K562 (cell line): ENCODE data around the gene TDRD9. TPM values are rescaled to one million over a fixed set of nuclear protein-coding genes. Genes with fewer than 3 reads are reported as not detected.

ENCODE experiments used
- ATAC-seq: fragments of 200-7000 bp; cut with Tn5 transposase; 3 replicates; pipeline ENCODE4 v1.9.1; 2020; ENCODE audit warnings: moderate library complexity
- BruUV-seq: library from RNA; stranded (reverse); fragments of 400-500 nt; replicated peaks from 2 replicates; lab custom pipeline; 2021; lab: Mats Ljungman, UMichigan
- CTCF ChIA-PET: fragments of 300-600 bp; formaldehyde crosslinking; extraction: SDS; loops from one replicate; lab custom pipeline; 2021; ENCODE audit warnings: low intra/inter-chr PET ratio; lab: Yijun Ruan, JAX
- POLR2A ChIA-PET: fragments of 300-600, 350-650 bp; sonication (Branson Sonifier 250); formaldehyde crosslinking; extraction: SDS; loops from one replicate; lab custom pipeline; 2021; ENCODE audit warnings: antibody characterized with exemption, inconsistent platforms; lab: Yijun Ruan, JAX
- DNase-seq, 4 experiments: peaks; one replicate each; pipeline versions ENCODE4 v3.0.0 to v3.0.0-alpha.2; 2011 to 2018; ENCODE audit warnings: low spot score in 3 of 4, mixed read lengths in 3 of 4; ENCODE audit errors: extremely low read depth in 1 of 4
- FAIRE-seq: peaks from 2 replicates; lab custom pipeline; 2011; peaks lifted over from hg19 to GRCh38; lab: Jason Lieb, UNC
- H2AFZ ChIP-seq: 2 replicates; pipeline ENCODE4 v1.6.0; 2011; ENCODE audit warnings: low read depth, low read length, control low read depth, inconsistent platforms
- H3K27ac ChIP-seq: fragments of 200-600 bp; 3 replicates; pipeline ENCODE4 v1.8.0; 2011; ENCODE audit warnings: low read depth, mild to moderate bottlenecking, control low read depth, inconsistent platforms, low read length, moderate library complexity, mixed read lengths; ENCODE audit errors: extremely low read depth
- H3K27me3 ChIP-seq, 2 experiments: fragments of 300-600 bp in 1 of 2; 2 replicates in 1 of 2; 3 replicates in 1 of 2; pipeline versions ENCODE4 v1.6.0 to v1.8.0; 2011; ENCODE audit warnings: inconsistent platforms in 2 of 2, low read length in 2 of 2, mild to moderate bottlenecking in 1 of 2, mixed read lengths in 1 of 2, moderate library complexity in 1 of 2; ENCODE audit not compliant: control insufficient read depth in 2 of 2, insufficient read depth in 2 of 2
- H3K36me3 ChIP-seq: fragments of 300-600 bp; 3 replicates; pipeline ENCODE4 v1.8.0; 2011; ENCODE audit warnings: mild to moderate bottlenecking, low read length, inconsistent platforms; ENCODE audit not compliant: control insufficient read depth, insufficient read depth
- H3K4me1 ChIP-seq, 2 experiments: fragments of 200-600 bp in 1 of 2; replicated peaks in 1 of 2; 2 replicates in 1 of 2; 3 replicates in 1 of 2; pipeline versions ENCODE4 v1.5.1 to v1.8.0; 2011; ENCODE audit warnings: inconsistent platforms in 2 of 2, low read length in 2 of 2, mild to moderate bottlenecking in 1 of 2, mixed read lengths in 1 of 2, moderate library complexity in 1 of 2; ENCODE audit not compliant: control insufficient read depth in 2 of 2, insufficient read depth in 2 of 2
- H3K4me2 ChIP-seq: 2 replicates; pipeline ENCODE4 v1.6.1; 2011; ENCODE audit warnings: low read length, control low read depth, inconsistent platforms, mixed read lengths; ENCODE audit not compliant: insufficient read depth
- H3K4me3 ChIP-seq: fragments of 200-600 bp; sonication (generic), shearing (Covaris generic); 2 replicates; pipeline ENCODE4 v1.5.1; 2016; ENCODE audit warnings: control low read depth, inconsistent platforms
- H3K79me2 ChIP-seq: fragments of 200-600 bp; 3 replicates; pipeline ENCODE4 v1.8.0; 2011; ENCODE audit warnings: low read length, inconsistent platforms; ENCODE audit not compliant: control insufficient read depth, insufficient read depth
- H3K9ac ChIP-seq, 2 experiments: 2 replicates each; pipeline versions ENCODE4 v1.6.0 to v1.6.1; 2011; ENCODE audit warnings: low read depth in 2 of 2, low read length in 2 of 2, control low read depth in 1 of 2, inconsistent platforms in 1 of 2, mild to moderate bottlenecking in 1 of 2, mixed read lengths in 1 of 2; ENCODE audit not compliant: insufficient read depth in 1 of 2
- H3K9me1 ChIP-seq: one replicate; pipeline ENCODE4 v1.6.0; 2011; ENCODE audit warnings: inconsistent platforms, mild to moderate bottlenecking, low read length, moderate library complexity; ENCODE audit not compliant: control insufficient read depth, insufficient read depth
- H3K9me3 ChIP-seq: replicated peaks from 2 replicates; pipeline ENCODE4 v1.5.1; 2011; ENCODE audit warnings: low read depth, low read length, inconsistent platforms; ENCODE audit not compliant: control insufficient read depth, insufficient read depth
- H4K20me1 ChIP-seq: replicated peaks from 2 replicates; pipeline ENCODE4 v1.6.1; 2011; ENCODE audit warnings: low read length, inconsistent platforms, mixed read lengths; ENCODE audit not compliant: control insufficient read depth, insufficient read depth
- ATF4 ChIP-seq: fragments of 450-650 bp; formaldehyde crosslinking; IDR thresholded peaks from 2 replicates; pipeline ENCODE4 v1.4.0; 2022; ENCODE audit warnings: mild to moderate bottlenecking, moderate library complexity
- CAMTA2 ChIP-seq: fragments of 250-450 bp; sonication (Bioruptor Pico); conservative IDR thresholded peaks from 2 replicates; pipeline ENCODE4 v1.5.1; 2022
- CBX8 ChIP-seq: fragments of 200-600 bp; sonication (generic); IDR thresholded peaks from 2 replicates; pipeline ENCODE4 v1.6.1; 2012; ENCODE audit warnings: borderline replicate concordance, mixed run types, low read depth, mild to moderate bottlenecking, moderate library complexity, mixed read lengths, low read length, control low read depth, inconsistent platforms; ENCODE audit not compliant: poor library complexity, severe bottlenecking; ENCODE audit errors: extremely low read depth
- ELF1 ChIP-seq: fragments of 200-800 bp; sonication (Bioruptor generic); IDR thresholded peaks from 2 replicates; pipeline ENCODE4 v1.6.1; 2016; ENCODE audit warnings: missing genetic modification characterization, missing compliant biosample characterization
- KLF13 ChIP-seq: fragments of 450-650 bp; IDR thresholded peaks from 2 replicates; pipeline ENCODE4 v1.6.1; 2016; ENCODE audit warnings: missing genetic modification characterization, low read depth, mild to moderate bottlenecking, missing compliant biosample characterization, moderate library complexity, borderline replicate concordance
- KLF16 ChIP-seq: IDR thresholded peaks from 2 replicates; pipeline ENCODE4 v1.6.1; 2016; ENCODE audit warnings: antibody characterized with exemption
- L3MBTL2 ChIP-seq: fragments of 450-650 bp; IDR thresholded peaks from 2 replicates; pipeline ENCODE4 v1.6.1; 2016; ENCODE audit warnings: mild to moderate bottlenecking, moderate library complexity
- MAFK ChIP-seq: IDR thresholded peaks from 2 replicates; pipeline ENCODE4 v1.6.1; 2011; ENCODE audit warnings: low read length, improper control_type of control experiment
- NFE2L1 ChIP-seq: fragments of 450-650 bp; IDR thresholded peaks from 2 replicates; pipeline ENCODE4 v1.6.1; 2016; ENCODE audit warnings: missing genetic modification characterization, low read depth, mild to moderate bottlenecking, missing compliant biosample characterization, moderate library complexity, borderline replicate concordance
- NR1H2 ChIP-seq: sonication (generic); formaldehyde crosslinking; IDR thresholded peaks from 2 replicates; pipeline ENCODE4 v1.4.0; 2020; ENCODE audit warnings: mild to moderate bottlenecking, missing genetic modification reagents
- NR2F6 ChIP-seq: fragments of 450-650 bp; formaldehyde crosslinking; IDR thresholded peaks from 2 replicates; pipeline ENCODE4 v1.4.0; 2020; ENCODE audit warnings: mild to moderate bottlenecking
- PHF21A ChIP-seq: fragments of 450-650 bp; IDR thresholded peaks from 2 replicates; pipeline ENCODE4 v1.6.1; 2017; ENCODE audit warnings: low read depth, borderline replicate concordance
- RBM14 ChIP-seq: fragments of 200-400 bp; formaldehyde crosslinking; IDR thresholded peaks from 2 replicates; pipeline ENCODE4 v1.6.1; 2018; ENCODE audit warnings: low read depth, mild to moderate bottlenecking, low read length, moderate library complexity, borderline replicate concordance; ENCODE audit not compliant: insufficient read depth
- RBM17 ChIP-seq: fragments of 200-400 bp; formaldehyde crosslinking; IDR thresholded peaks from 2 replicates; pipeline ENCODE4 v1.6.1; 2017; ENCODE audit warnings: low read depth, mild to moderate bottlenecking, low read length, borderline replicate concordance
- SMAD3 ChIP-seq: fragments of 450-650 bp; formaldehyde crosslinking; conservative IDR thresholded peaks from 2 replicates; pipeline ENCODE4 v1.4.0; 2020; ENCODE audit warnings: mild to moderate bottlenecking
- ZBTB33 ChIP-seq: sonication (generic); formaldehyde crosslinking; IDR thresholded peaks from 2 replicates; pipeline ENCODE4 v1.8.1; 2023; ENCODE audit warnings: mild to moderate bottlenecking, missing genetic modification reagents
- ZFP91 ChIP-seq: sonication (generic); formaldehyde crosslinking; IDR thresholded peaks from 2 replicates; pipeline ENCODE4 v1.8.0; 2022; ENCODE audit warnings: mild to moderate bottlenecking, missing genetic modification reagents
- WGBS: fragments of 100-300 bp; shearing (Covaris generic); methylation state at CpG from one replicate; pipeline ENCODE4 v1.1.6; 2016; ENCODE audit warnings: low coverage, mixed read lengths; ENCODE audit not compliant: insufficient coverage; ENCODE audit errors: missing lambda C conversion rate; 5-methylcytosine and 5-hydroxymethylcytosine counted together
- in situ Hi-C: fragments of 300-500 bp; cut with MboI; formaldehyde crosslinking; loops from 4 replicates; pipeline ENCODE4 v1.15.0; 2018; ENCODE audit warnings: inconsistent platforms, mixed read lengths
- intact Hi-C: fragments of 100-400 bp; cut with micrococcal nuclease; formaldehyde crosslinking; loops from 2 replicates; pipeline ENCODE4 v1.14.2; 2022
- polyA plus RNA-seq, 8 experiments: library from polyadenylated mRNA; depleted of rRNA in 4 of 8; stranded (reverse) in 5 of 8; unstranded in 3 of 8; fragments of >200 nt; fragmentation: Nextera tagmentation in 2 of 8; fragmentation: Illumina TruSeq in 1 of 8; extraction: Ambion mirVana in 2 of 8; extraction: Trizol in 1 of 8; gene quantifications; 2 replicates each; pipeline versions ENCODE4 v1.2.1 to v1.2.3, GENCODE V29; 2011 to 2014; ENCODE audit warnings: inconsistent platforms in 1 of 8, missing spikeins in 1 of 8
- total RNA-seq, 7 experiments: library from RNA; depleted of rRNA in 6 of 7; stranded (reverse); fragments of >200 nt in 6 of 7; fragmentation: Illumina TruSeq in 2 of 7; extraction: Trizol in 2 of 7; gene quantifications; 2 replicates each; pipeline versions ENCODE4 v1.2.1 to v1.2.3, GENCODE V29; 2011 to 2021; ENCODE audit warnings: low replicate concordance in 1 of 7
- TF ChIP-seq, protein P1 (sequence below): fragments of 450-650 bp; conservative IDR thresholded peaks from 2 replicates; pipeline ENCODE4 v1.6.1; 2016; ENCODE audit warnings: missing genetic modification characterization, low read depth, mild to moderate bottlenecking, control low read depth, missing compliant biosample characterization

Gene TDRD9
- total and polyA plus RNA-seq, 9 of the 15 experiments (the other 6 are each of a cell fraction or from before 2014, with no cell fraction given) = 0.04 to 0.14 (median 0.04) TPM; not detected in 5

GRCh38 chr14:104047761-104048160, 119.5 kb downstream of the TDRD9 start:
- Histone ChIP-seq H3K4me2 (no peak overlapping the region), H3K36me3 (no peaks in the 10 kb centered on the region), H3K27ac (no peak overlapping the region), H3K79me2 (no peaks in the 10 kb centered on the region), H3K9ac (no peak overlapping the region), H2AFZ (no peak overlapping the region), H3K27me3 (peaks cover 0 to 10% of the 10 kb centered on the region in 2 experiments; a peak in 2 of 5 replicates), H3K4me1 (no peaks in the 10 kb centered on the region), H3K4me3 (no peak overlapping the region), H4K20me1 (no peaks in the 10 kb centered on the region), H3K9me1 (no peaks in the 10 kb centered on the region), H3K9me3 (no peaks in the 10 kb centered on the region)
- in situ Hi-C loops = no loop called here
- 0% methylated on average over 3 of the region's 3 CpGs for WGBS
- intact Hi-C loops = no loop called here
- DNase-seq = no peak
- ATAC-seq = no peak
- POLR2A ChIA-PET = no interaction called here
- CTCF ChIA-PET = no interaction called here
- FAIRE-seq = no peak
- no TSS peak for BruUV-seq
- TF ChIP-seq L3MBTL2 (no peak), MAFK (no peak), NR2F6 (CRISPR knock-in tag) (no peak), ATF4 (no peak), KLF16 (no peak), RBM17 (no peak), RBM14 (no peak), NR1H2 (CRISPR knock-in tag) (no peak), CAMTA2 (no peak), KLF13 (tag) (no peak), ZBTB33 (CRISPR knock-in tag) (no peak), SMAD3 (no peak), CBX8 (no peak), ELF1 (tag) (no peak), NFE2L1 (tag) (no peak), PHF21A (no peak), ZFP91 (no peak)
- TF ChIP-seq, protein P1, sequence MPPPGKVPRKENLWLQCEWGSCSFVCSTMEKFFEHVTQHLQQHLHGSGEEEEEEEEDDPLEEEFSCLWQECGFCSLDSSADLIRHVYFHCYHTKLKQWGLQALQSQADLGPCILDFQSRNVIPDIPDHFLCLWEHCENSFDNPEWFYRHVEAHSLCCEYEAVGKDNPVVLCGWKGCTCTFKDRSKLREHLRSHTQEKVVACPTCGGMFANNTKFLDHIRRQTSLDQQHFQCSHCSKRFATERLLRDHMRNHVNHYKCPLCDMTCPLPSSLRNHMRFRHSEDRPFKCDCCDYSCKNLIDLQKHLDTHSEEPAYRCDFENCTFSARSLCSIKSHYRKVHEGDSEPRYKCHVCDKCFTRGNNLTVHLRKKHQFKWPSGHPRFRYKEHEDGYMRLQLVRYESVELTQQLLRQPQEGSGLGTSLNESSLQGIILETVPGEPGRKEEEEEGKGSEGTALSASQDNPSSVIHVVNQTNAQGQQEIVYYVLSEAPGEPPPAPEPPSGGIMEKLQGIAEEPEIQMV (tag) = no peak
